Activated naive CD8-positive, alpha-beta T cell treated with anti-CD3 and anti-CD28 coated beads, Interleukin-2, amount 10 ng/mL, durations not matched to agents 7 days and 5 days (primary cell): ENCODE results near the gene CLTCL1. TPM values are rescaled to one million over a fixed set of nuclear protein-coding genes. Genes with fewer than 3 reads are reported as not detected.
"Not testable (repeated sequence)": the region's sequence is repeated elsewhere in the genome, so short reads cannot be mapped to it uniquely, and the experiment has no call there.

Experiments used
- ATAC-seq: fragments of 150-1000 bp; cut with Tn5 transposase; one replicate; pipeline ENCODE4 v1.10.0; 2021; ENCODE audit warnings: low read depth, moderate library complexity
- POLR2A ChIA-PET: fragments of 350-600 bp; sonication (Branson Sonifier 250); formaldehyde crosslinking; loops from one replicate; lab custom pipeline; 2021; ENCODE audit warnings: antibody characterized with exemption; lab: Charles Lee
- DNase-seq: peaks from one replicate; pipeline ENCODE4 v3.0.0; 2021
- H3K27ac Mint-ChIP-seq: one replicate; pipeline ENCODE4 v1.8.0; 2022; ENCODE audit warnings: mild to moderate bottlenecking, mixed read lengths
- H3K27me3 Mint-ChIP-seq: one replicate; pipeline ENCODE4 v1.8.0; 2022; ENCODE audit warnings: mild to moderate bottlenecking, moderate library complexity, mixed read lengths
- H3K36me3 Mint-ChIP-seq: one replicate; pipeline ENCODE4 v1.8.0; 2021; ENCODE audit warnings: mild to moderate bottlenecking, mixed read lengths
- H3K4me1 Mint-ChIP-seq: one replicate; pipeline ENCODE4 v1.8.0; 2021; ENCODE audit warnings: mixed read lengths
- H3K4me3 Mint-ChIP-seq: one replicate; pipeline ENCODE4 v1.8.0; 2022; ENCODE audit warnings: mild to moderate bottlenecking, moderate library complexity, mixed read lengths
- H3K9me3 Mint-ChIP-seq: one replicate; pipeline ENCODE4 v1.8.0; 2021; ENCODE audit warnings: mixed read lengths
- total RNA-seq, 2 experiments: library from RNA; stranded (reverse); gene quantifications; one replicate each; pipeline ENCODE4 v1.2.3, GENCODE V29; 2021

Gene CLTCL1
- total RNA-seq, 2 experiments from 2014 or later, result 0.62 to 1.3 TPM

GRCh38 chr22:19214078-19214473, 77.4 kb downstream of the CLTCL1 start:
- Mint-ChIP-seq H3K4me3 (no peak overlapping the region), H3K27me3 (peaks cover 31% of the 10 kb centered on the region), H3K4me1 (peaks cover 6% of the 10 kb centered on the region), H3K36me3 (no peaks in the 10 kb centered on the region), H3K27ac (no peak overlapping the region), H3K9me3 (no peaks in the 10 kb centered on the region)
- ATAC-seq (no peak), DNase-seq (no peak)
- POLR2A ChIA-PET, result no interaction called here

DNA sequence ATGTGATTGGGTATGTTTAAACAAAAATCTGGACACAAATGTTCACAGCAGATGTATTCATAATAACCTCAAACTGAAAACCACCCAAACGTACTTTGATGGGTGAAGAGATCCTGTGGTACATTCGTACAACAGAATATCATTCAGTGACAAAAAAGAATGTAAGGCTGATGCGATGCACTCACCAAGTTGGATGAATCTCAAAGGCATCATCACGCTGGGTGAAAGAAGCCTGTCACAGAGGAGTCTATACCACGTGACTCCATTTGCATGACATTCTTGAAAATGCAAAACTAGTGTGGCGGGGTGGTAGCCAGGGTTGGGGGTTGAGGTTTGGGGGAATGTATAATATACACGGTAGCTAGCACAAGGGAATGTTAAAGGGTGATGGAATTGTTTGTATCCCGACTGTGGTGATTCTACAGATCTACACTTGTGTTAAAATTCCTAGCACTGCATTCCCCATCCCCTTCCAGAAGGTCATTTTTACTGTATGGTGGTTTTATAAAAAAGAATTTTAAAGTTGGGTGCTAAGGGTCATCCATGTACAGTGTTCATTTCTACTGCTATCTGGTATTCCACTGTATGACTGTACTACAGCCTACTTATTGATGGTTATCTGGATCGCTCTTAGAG, 78.0 kb downstream of the CLTCL1 start:
- no peaks in the 10 kb centered on the region for H3K36me3 Mint-ChIP-seq
- peaks cover 6% of the 10 kb centered on the region for H3K4me1 Mint-ChIP-seq
- no peaks in the 10 kb centered on the region for H3K9me3 Mint-ChIP-seq
- POLR2A ChIA-PET, result no interaction called here
- DNase-seq, result no peak
- H3K4me3 Mint-ChIP-seq, result no peak overlapping the region
- no peak for ATAC-seq
- no peak overlapping the region for H3K27ac Mint-ChIP-seq
- H3K27me3 Mint-ChIP-seq, result peaks cover 31% of the 10 kb centered on the region

DNA sequence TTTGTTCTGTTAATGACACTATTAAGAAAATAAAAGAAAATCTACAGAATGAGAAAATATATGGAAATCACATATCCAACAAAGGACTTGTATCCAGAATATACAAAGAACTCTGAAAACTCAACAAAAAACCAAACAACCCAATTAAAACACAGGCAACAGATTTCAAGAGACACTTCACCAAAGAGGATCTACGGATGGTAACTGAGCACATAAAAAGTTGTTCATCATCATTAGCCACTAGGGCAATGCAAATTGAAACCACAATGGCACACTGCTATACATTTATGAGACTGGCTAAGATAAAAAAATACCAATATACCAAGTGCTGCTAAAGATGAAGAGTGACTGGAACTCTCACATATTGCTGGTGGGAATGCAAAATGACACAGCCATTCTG, 78.5 kb downstream of the CLTCL1 start:
- H3K9me3 Mint-ChIP-seq, result no peaks in the 10 kb centered on the region
- H3K4me3 Mint-ChIP-seq, result no peak overlapping the region
- POLR2A ChIA-PET, result no interaction called here
- H3K4me1 Mint-ChIP-seq, result peaks cover 3% of the 10 kb centered on the region
- H3K36me3 Mint-ChIP-seq, result no peaks in the 10 kb centered on the region
- DNase-seq (no peak), ATAC-seq (no peak)
- H3K27ac Mint-ChIP-seq, result no peak overlapping the region
- H3K27me3 Mint-ChIP-seq, result peaks cover 31% of the 10 kb centered on the region

DNA sequence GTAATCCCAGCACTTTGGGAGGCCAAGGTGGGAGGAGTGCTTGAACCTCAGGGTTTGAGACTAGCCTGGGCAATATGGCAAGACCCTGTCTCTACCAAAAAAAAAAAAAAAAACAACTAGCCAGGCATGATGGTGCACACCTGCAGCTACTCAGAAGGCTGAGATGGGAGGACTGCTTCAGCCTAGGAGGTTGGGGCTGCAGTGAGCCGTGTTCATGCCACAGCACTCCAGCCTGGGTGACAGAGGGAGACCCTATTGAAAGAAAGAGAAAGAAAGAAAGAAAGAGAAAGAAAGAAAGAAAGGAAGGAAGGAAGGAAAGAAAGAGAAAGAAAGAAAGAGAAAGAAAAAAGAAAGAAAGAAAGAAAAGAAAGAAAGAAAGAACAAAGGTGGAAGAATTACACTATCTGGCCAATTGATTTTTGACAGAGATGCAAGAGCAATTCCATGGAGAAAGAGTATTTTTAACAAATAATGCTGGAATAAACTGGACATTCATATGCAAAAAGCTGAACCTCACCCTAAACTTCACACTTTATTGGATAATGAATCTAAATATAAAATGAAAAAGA, 79.1 kb downstream of the CLTCL1 start:
- no peak for ATAC-seq
- POLR2A ChIA-PET, result interaction anchor here (0.6 kb wide), 1 partner anchor 58 kb away, joined by 3 read pairs; no protein-coding TSS in a partner anchor
- DNase-seq, result no peak
- Mint-ChIP-seq H3K4me3 (no peak overlapping the region), H3K4me1 (no peaks in the 10 kb centered on the region), H3K27me3 (peaks cover 31% of the 10 kb centered on the region), H3K36me3 (no peaks in the 10 kb centered on the region), H3K9me3 (no peaks in the 10 kb centered on the region), H3K27ac (no peak overlapping the region)

DNA sequence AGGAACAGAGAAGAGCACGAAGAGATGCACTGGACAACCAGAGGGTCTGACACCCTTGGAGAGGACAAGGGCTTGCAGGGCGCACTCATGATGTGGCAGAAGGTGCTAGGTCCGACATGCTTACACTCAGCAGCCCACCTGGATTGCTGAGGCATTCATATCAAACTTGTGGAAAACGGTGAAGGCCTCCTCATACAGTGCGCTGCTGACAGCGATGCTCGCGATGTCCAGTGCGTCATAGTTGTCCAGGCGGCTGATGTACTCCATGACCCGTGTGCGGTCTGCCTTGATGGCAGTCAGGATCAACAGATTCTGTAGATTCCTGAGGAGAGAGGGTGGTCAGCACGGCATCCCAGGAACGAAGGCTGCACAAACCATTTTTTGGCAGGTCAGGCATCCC, 81.3 kb downstream of the CLTCL1 start:
- H3K27ac Mint-ChIP-seq, result no peak overlapping the region
- POLR2A ChIA-PET, result no interaction called here
- no peak overlapping the region for H3K4me3 Mint-ChIP-seq
- H3K27me3 Mint-ChIP-seq, result peaks cover 28% of the 10 kb centered on the region
- no peak for ATAC-seq
- no peak for DNase-seq
- H3K9me3 Mint-ChIP-seq, result no peaks in the 10 kb centered on the region
- no peaks in the 10 kb centered on the region for H3K4me1 Mint-ChIP-seq
- H3K36me3 Mint-ChIP-seq, result no peaks in the 10 kb centered on the region

- H3K27me3 Mint-ChIP-seq, result peaks cover 28% of the 10 kb centered on the region
- H3K9me3 Mint-ChIP-seq, result no peaks in the 10 kb centered on the region
- POLR2A ChIA-PET, result no interaction called here
- ATAC-seq (no peak), DNase-seq (no peak)
- H3K27ac Mint-ChIP-seq, result no peak overlapping the region
- H3K4me3 Mint-ChIP-seq, result no peak overlapping the region
- H3K4me1 Mint-ChIP-seq, result no peaks in the 10 kb centered on the region
- no peaks in the 10 kb centered on the region for H3K36me3 Mint-ChIP-seq
Measured at GRCh38 chr22:19208287-19208847, 83.2 kb downstream of the CLTCL1 start.

DNA sequence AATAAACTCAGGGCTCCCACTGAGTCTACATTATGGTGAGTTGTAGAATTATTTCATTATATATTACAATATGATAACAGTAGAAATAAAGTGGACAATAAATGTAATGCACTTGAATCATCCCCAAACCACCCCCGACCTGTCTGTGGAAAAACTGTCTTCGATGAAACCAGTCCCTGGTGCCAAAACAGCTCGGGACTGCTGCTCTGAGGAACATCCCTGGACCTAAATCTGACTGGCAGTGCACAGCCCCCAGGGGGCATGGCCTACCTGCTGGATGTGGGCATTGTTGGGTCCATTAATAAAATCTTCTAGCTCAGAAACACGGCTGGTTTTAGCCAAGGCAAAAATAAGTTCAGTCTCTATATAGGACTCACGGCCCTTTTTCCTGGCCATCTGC, 83.6 kb downstream of the CLTCL1 start:
- H3K4me3 Mint-ChIP-seq, result no peak overlapping the region
- no peaks in the 10 kb centered on the region for H3K9me3 Mint-ChIP-seq
- POLR2A ChIA-PET, result no interaction called here
- no peaks in the 10 kb centered on the region for H3K36me3 Mint-ChIP-seq
- DNase-seq (no peak), ATAC-seq (no peak)
- peaks cover 26% of the 10 kb centered on the region for H3K27me3 Mint-ChIP-seq
- no peak overlapping the region for H3K27ac Mint-ChIP-seq
- H3K4me1 Mint-ChIP-seq, result no peaks in the 10 kb centered on the region

DNA sequence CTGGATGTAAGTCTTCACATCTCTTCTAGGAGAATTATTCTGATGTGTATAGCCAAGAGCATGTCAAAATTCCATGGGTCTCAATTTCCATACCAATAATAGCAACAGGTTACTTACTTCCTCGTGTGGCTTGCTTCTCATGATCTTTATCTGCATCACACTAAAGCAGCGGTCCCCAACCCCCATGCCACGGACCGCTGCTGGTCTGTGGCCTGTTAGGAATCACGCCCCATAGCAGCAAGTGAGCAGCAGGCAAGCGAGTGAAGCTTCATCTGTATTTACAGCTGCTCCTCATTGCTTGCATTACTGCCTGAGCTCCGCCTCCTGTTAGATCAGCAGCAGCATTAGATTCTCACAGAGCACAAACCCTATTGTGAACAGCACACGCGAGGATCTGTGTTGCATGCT, 84.1 kb downstream of the CLTCL1 start:
- DNase-seq (no peak), ATAC-seq (no peak)
- no peak overlapping the region for H3K4me3 Mint-ChIP-seq
- H3K36me3 Mint-ChIP-seq, result no peaks in the 10 kb centered on the region
- POLR2A ChIA-PET, result no interaction called here
- H3K27me3 Mint-ChIP-seq, result peaks cover 21% of the 10 kb centered on the region
- H3K9me3 Mint-ChIP-seq, result no peaks in the 10 kb centered on the region
- H3K4me1 Mint-ChIP-seq, result no peaks in the 10 kb centered on the region
- no peak overlapping the region for H3K27ac Mint-ChIP-seq

DNA sequence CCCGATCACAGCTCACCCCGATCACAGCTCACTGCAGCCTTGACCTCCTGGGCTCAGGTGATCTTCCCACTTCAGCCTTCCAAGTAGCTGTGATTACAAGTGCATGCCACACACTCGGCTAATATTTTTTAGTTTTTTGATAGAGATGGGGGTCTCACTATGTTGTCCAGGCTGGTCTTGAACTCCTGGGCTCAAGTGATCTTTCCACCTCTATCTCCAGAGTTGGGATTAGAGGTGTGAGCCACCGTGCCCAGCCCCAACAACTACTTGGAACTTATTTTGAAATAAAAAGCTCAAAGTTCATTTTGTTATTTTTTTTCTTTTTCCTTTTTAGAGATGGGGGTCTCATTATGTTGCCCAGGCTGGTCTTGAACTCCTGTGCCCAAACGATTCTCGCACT, 85.2 kb downstream of the CLTCL1 start:
- DNase-seq (no peak), ATAC-seq (no peak)
- no peak overlapping the region for H3K4me3 Mint-ChIP-seq
- H3K36me3 Mint-ChIP-seq, result no peaks in the 10 kb centered on the region
- peaks cover 12% of the 10 kb centered on the region for H3K27me3 Mint-ChIP-seq
- no peaks in the 10 kb centered on the region for H3K4me1 Mint-ChIP-seq
- no peaks in the 10 kb centered on the region for H3K9me3 Mint-ChIP-seq
- no peak overlapping the region for H3K27ac Mint-ChIP-seq
- POLR2A ChIA-PET, result no interaction called here

GRCh38 chr22:19204640-19205039, 86.9 kb downstream of the CLTCL1 start:
- Mint-ChIP-seq H3K4me1 (no peaks in the 10 kb centered on the region), H3K4me3 (no peak overlapping the region), H3K36me3 (no peaks in the 10 kb centered on the region), H3K27me3 (peaks cover 4% of the 10 kb centered on the region), H3K27ac (no peak overlapping the region), H3K9me3 (no peaks in the 10 kb centered on the region)
- ATAC-seq (no peak), DNase-seq (no peak)
- POLR2A ChIA-PET, result no interaction called here

DNA sequence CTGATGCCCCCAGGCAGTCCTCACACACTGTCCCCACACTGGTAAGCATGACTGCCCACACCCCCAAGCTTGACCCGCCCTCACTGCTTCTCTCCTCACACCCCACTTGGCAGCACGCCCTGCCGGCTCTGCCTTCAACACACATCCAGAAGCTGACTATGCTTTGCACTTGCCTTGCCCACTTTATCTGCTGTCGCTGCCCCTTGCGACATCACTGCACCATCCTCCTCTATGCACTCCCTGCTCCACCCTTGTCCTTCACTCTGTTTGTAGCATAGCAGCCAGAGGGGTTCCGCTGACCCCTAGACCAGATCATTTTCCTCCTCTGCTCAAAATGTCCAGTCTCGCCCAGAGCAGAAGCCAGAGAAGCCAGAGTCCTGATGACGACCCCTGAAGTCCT, 87.7 kb downstream of the CLTCL1 start:
- no peaks in the 10 kb centered on the region for H3K36me3 Mint-ChIP-seq
- H3K27me3 Mint-ChIP-seq, result peaks cover 5% of the 10 kb centered on the region
- ATAC-seq (no peak), DNase-seq (no peak)
- no peaks in the 10 kb centered on the region for H3K4me1 Mint-ChIP-seq
- no peaks in the 10 kb centered on the region for H3K9me3 Mint-ChIP-seq
- no peak overlapping the region for H3K27ac Mint-ChIP-seq
- POLR2A ChIA-PET, result no interaction called here
- no peak overlapping the region for H3K4me3 Mint-ChIP-seq

DNA sequence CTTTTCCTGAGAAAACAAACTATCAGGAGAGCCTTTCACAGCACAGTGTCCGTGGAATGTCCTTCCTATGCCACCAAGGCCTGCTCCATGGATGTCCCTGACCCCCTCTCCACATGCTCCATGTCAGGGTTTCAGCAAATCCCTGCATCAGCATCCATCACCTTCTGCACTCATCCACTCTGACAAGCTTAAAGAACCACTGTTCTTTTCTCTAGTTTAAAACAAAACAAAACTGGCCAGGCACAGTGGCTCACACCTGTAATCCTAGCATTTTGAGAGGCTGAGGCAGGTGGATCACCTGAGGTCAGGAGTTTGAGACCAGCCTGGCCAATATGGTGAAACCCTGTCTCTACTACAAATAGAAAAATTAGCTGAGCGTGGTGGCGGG, 88.7 kb downstream of the CLTCL1 start:
- H3K9me3 Mint-ChIP-seq, H3K27me3 Mint-ChIP-seq, H3K4me1 Mint-ChIP-seq, H3K4me3 Mint-ChIP-seq, H3K36me3 Mint-ChIP-seq, DNase-seq, POLR2A ChIA-PET, H3K27ac Mint-ChIP-seq, ATAC-seq: not testable (repeated sequence)

- no peaks in the 10 kb centered on the region for H3K36me3 Mint-ChIP-seq
- H3K4me3 Mint-ChIP-seq, result no peak overlapping the region
- no peaks in the 10 kb centered on the region for H3K9me3 Mint-ChIP-seq
- ATAC-seq, result no peak
- H3K27me3 Mint-ChIP-seq, result peaks cover 8% of the 10 kb centered on the region
- H3K4me1 Mint-ChIP-seq, result no peaks in the 10 kb centered on the region
- POLR2A ChIA-PET, result no interaction called here
- no peak for DNase-seq
- H3K27ac Mint-ChIP-seq, result no peak overlapping the region
Measured at GRCh38 chr22:19201869-19202798, 89.4 kb downstream of the CLTCL1 start.
